HepG2 (cell line): ENCODE measurements around the gene CAMK1D. TPM values are rescaled to one million over a fixed set of nuclear protein-coding genes. Genes with fewer than 3 reads are reported as not detected.

ENCODE experiments used
- ATAC-seq: fragments of 200-7000 bp; cut with Tn5 transposase; 3 replicates; pipeline ENCODE4 v1.9.1; 2020; ENCODE audit warnings: mild to moderate bottlenecking, moderate library complexity
- BruUV-seq: library from RNA; stranded (reverse); fragments of 400-500 nt; replicated peaks from 2 replicates; lab custom pipeline; 2021; lab: Mats Ljungman, UMichigan
- CTCF ChIA-PET: fragments of 300-600 bp; formaldehyde crosslinking; extraction: SDS; loops from one replicate; lab custom pipeline; 2021; ENCODE audit warnings: low total read pairs, inconsistent platforms, low intra/inter-chr PET ratio; lab: Yijun Ruan, JAX
- POLR2A ChIA-PET: fragments of 350-600 bp; sonication (Branson Sonifier 250); formaldehyde crosslinking; loops from one replicate; lab custom pipeline; 2020; ENCODE audit warnings: antibody characterized with exemption, inconsistent platforms; lab: Yijun Ruan, JAX
- DNase-seq: peaks from one replicate; pipeline ENCODE4 v3.0.0-alpha.2; 2015; ENCODE audit warnings: low spot score
- FAIRE-seq: peaks from 3 replicates; lab custom pipeline; 2011; peaks lifted over from hg19 to GRCh38; lab: Jason Lieb, UNC
- H2AFZ ChIP-seq: one replicate; pipeline ENCODE4 v1.6.1; 2011; ENCODE audit warnings: low read length, inconsistent platforms
- H3K27ac ChIP-seq: fragments of 300-600 bp; 3 replicates; pipeline ENCODE4 v1.8.0; 2011; ENCODE audit warnings: mixed run types, mild to moderate bottlenecking, mixed read lengths, low read length, inconsistent platforms; ENCODE audit not compliant: insufficient read depth; ENCODE audit errors: extremely low read length
- H3K27me3 ChIP-seq, 2 experiments: fragments of 200-600 bp in 1 of 2; 2 replicates in 1 of 2; 3 replicates in 1 of 2; pipeline versions ENCODE4 v1.6.0 to v1.8.0; 2011; ENCODE audit warnings: low read length in 2 of 2, mild to moderate bottlenecking in 2 of 2, moderate library complexity in 2 of 2, inconsistent platforms in 1 of 2; ENCODE audit not compliant: insufficient read depth in 2 of 2, control insufficient read depth in 1 of 2
- H3K36me3 ChIP-seq, 2 experiments: fragments of 200-600 bp in 1 of 2; replicated peaks in 1 of 2; 2 replicates in 1 of 2; 3 replicates in 1 of 2; pipeline versions ENCODE4 v1.5.1 to v1.8.0; 2011; ENCODE audit warnings: low read length in 2 of 2, inconsistent platforms in 1 of 2; ENCODE audit not compliant: insufficient read depth in 2 of 2, control insufficient read depth in 1 of 2
- H3K4me1 ChIP-seq: 2 replicates; pipeline ENCODE4 v1.5.1; 2012; ENCODE audit warnings: low read length, inconsistent platforms; ENCODE audit not compliant: insufficient read depth
- H3K4me2 ChIP-seq: 2 replicates; pipeline ENCODE4 v1.6.0; 2011; ENCODE audit warnings: low read depth, low read length, inconsistent platforms
- H3K4me3 ChIP-seq, 3 experiments: fragments of 200-600 bp in 1 of 3; sonication (generic), shearing (Covaris generic) in 1 of 3; replicated peaks in 1 of 3; 2 replicates each; pipeline ENCODE4 v1.5.1; 2011 to 2016; ENCODE audit warnings: low read length in 3 of 3, inconsistent platforms in 2 of 3, low read depth in 2 of 3, mild to moderate bottlenecking in 2 of 3, control low read depth in 1 of 3, mixed read lengths in 1 of 3; ENCODE audit not compliant: insufficient read depth in 1 of 3
- H3K79me2 ChIP-seq: one replicate; pipeline ENCODE4 v1.6.1; 2011; ENCODE audit warnings: low read length, inconsistent platforms; ENCODE audit not compliant: insufficient read depth
- H3K9ac ChIP-seq: 2 replicates; pipeline ENCODE4 v1.6.0; 2011; ENCODE audit warnings: mild to moderate bottlenecking, low read depth, low read length, inconsistent platforms; ENCODE audit not compliant: insufficient read depth
- H3K9me3 ChIP-seq: 2 replicates; pipeline ENCODE4 v1.5.1; 2012; ENCODE audit warnings: mild to moderate bottlenecking, low read length
- H4K20me1 ChIP-seq: 2 replicates; pipeline ENCODE4 v1.6.0; 2011; ENCODE audit warnings: inconsistent platforms, mild to moderate bottlenecking, low read length, moderate library complexity; ENCODE audit not compliant: insufficient read depth
- GMEB1 ChIP-seq: sonication (generic); formaldehyde crosslinking; IDR thresholded peaks from 2 replicates; pipeline ENCODE4 v1.5.1; 2020; ENCODE audit warnings: missing genetic modification reagents, mild to moderate bottlenecking, borderline replicate concordance
- PHF21A ChIP-seq: sonication (generic); formaldehyde crosslinking; IDR thresholded peaks from 2 replicates; pipeline ENCODE4 v1.5.0; 2020; ENCODE audit warnings: mild to moderate bottlenecking, missing genetic modification reagents
- PRDM10 ChIP-seq: sonication (generic); formaldehyde crosslinking; IDR thresholded peaks from 2 replicates; pipeline ENCODE4 v1.4.0; 2020; ENCODE audit warnings: low read depth, missing genetic modification reagents
- ZBTB49 ChIP-seq: sonication (generic); formaldehyde crosslinking; IDR thresholded peaks from 2 replicates; pipeline ENCODE4 v1.4.0; 2020; ENCODE audit warnings: missing genetic modification reagents, borderline replicate concordance
- ZFP90 ChIP-seq: sonication (generic); formaldehyde crosslinking; IDR thresholded peaks from 2 replicates; pipeline ENCODE4 v1.8.0; 2022; ENCODE audit warnings: missing genetic modification reagents, mild to moderate bottlenecking, inconsistent platforms, borderline replicate concordance
- ZNF274 ChIP-seq: sonication (generic); formaldehyde crosslinking; IDR thresholded peaks from 2 replicates; pipeline ENCODE4 v1.5.1; 2020; ENCODE audit warnings: mild to moderate bottlenecking, missing genetic modification reagents
- ZNF512B ChIP-seq: sonication (generic); formaldehyde crosslinking; IDR thresholded peaks from 2 replicates; pipeline ENCODE4 v1.5.1; 2020; ENCODE audit warnings: missing genetic modification reagents, mild to moderate bottlenecking, borderline replicate concordance
- ZSCAN25 ChIP-seq: sonication (generic); formaldehyde crosslinking; IDR thresholded peaks from 2 replicates; pipeline ENCODE4 v1.8.0; 2022; ENCODE audit warnings: mild to moderate bottlenecking, missing genetic modification reagents
- ZSCAN5A ChIP-seq: sonication (generic); formaldehyde crosslinking; IDR thresholded peaks from 2 replicates; pipeline ENCODE4 v1.8.0; 2022; ENCODE audit warnings: mild to moderate bottlenecking, missing genetic modification reagents, borderline replicate concordance
- whole genome bisulfite sequencing: methylation state at CpG from one replicate; pipeline ENCODE4 v1.1.6; 2017; ENCODE audit warnings: low lambda C conversion rate; 5-methylcytosine and 5-hydroxymethylcytosine counted together
- in situ Hi-C: cut with HindIII; loops from 2 replicates; pipeline ENCODE4 v1.10.0; 2017; ENCODE audit warnings: low pct_unique_long_range_greater_than_20kb; ENCODE audit not compliant: extremely low pct_ligation_motif_present
- intact Hi-C: fragments of 100-400 bp; cut with micrococcal nuclease; formaldehyde crosslinking; loops from one replicate; pipeline ENCODE4 v1.10.0; 2022; ENCODE audit not compliant: unreplicated experiment
- polyA plus RNA-seq, 8 experiments: library from polyadenylated mRNA; depleted of rRNA in 3 of 8; stranded (reverse) in 7 of 8; unstranded in 1 of 8; fragments of >200 nt; fragmentation: Illumina TruSeq in 4 of 8; extraction: Trizol in 4 of 8; gene quantifications; 2 replicates each; pipeline versions ENCODE4 v1.2.1 to v1.2.3, GENCODE V29; 2011 to 2016; ENCODE audit warnings: low read depth in 4 of 8, missing spikeins in 1 of 8, mixed read lengths in 1 of 8; ENCODE audit not compliant: insufficient read depth in 1 of 8
- total RNA-seq, 5 experiments: library from RNA; depleted of rRNA; stranded (reverse); fragments of >200 nt; fragmentation: Illumina TruSeq; extraction: Trizol; gene quantifications; 2 replicates each; pipeline ENCODE4 v1.2.3, GENCODE V29; 2016; ENCODE audit warnings: low read depth in 1 of 5

Gene CAMK1D
- total and polyA plus RNA-seq, 2 of the 13 experiments (the other 11 are each of a cell fraction or from before 2014, with no cell fraction given), result under 0.01 TPM; not detected in 1

- H3K4me2 ChIP-seq, result no peak overlapping the region
- no peaks in the 10 kb centered on the region; a peak in 1 of 5 replicates for H3K27me3 ChIP-seq
- TF ChIP-seq ZBTB49 (CRISPR knock-in tag), result no peak
- TF ChIP-seq GMEB1, result no peak
- no peak for TF ChIP-seq ZSCAN5A (CRISPR knock-in tag)
- no peak for TF ChIP-seq ZFP90 (CRISPR knock-in tag)
- TF ChIP-seq PRDM10 (CRISPR knock-in tag), result no peak
- no peak for TF ChIP-seq PHF21A (CRISPR knock-in tag)
- no peak for TF ChIP-seq ZNF512B (CRISPR knock-in tag)
- TF ChIP-seq ZNF274 (CRISPR knock-in tag), result no peak
- 0 out of 2 replicates have a peak, but pooled peaks have one; percentile 41 for TF ChIP-seq ZSCAN25 (CRISPR knock-in tag)
- TF ChIP-seq, all 625 proteins: peak for 1
- intact Hi-C loops, result no loop called here
- ATAC-seq, result no peak
- in situ Hi-C loops, result loop anchor here (10.0 kb wide), 1 partner anchor 355 kb away; no protein-coding TSS in a partner anchor
- Histone ChIP-seq H3K9ac (no peak overlapping the region), H3K4me3 (no peak overlapping the region), H3K27ac (no peak overlapping the region), H2AFZ (no peak overlapping the region), H3K9me3 (no peaks in the 10 kb centered on the region), H3K4me1 (peaks cover 11% of the 10 kb centered on the region), H3K79me2 (no peaks in the 10 kb centered on the region), H3K36me3 (no peaks in the 10 kb centered on the region), H4K20me1 (no peaks in the 10 kb centered on the region)
- ChIA-PET CTCF (no interaction called here), POLR2A (no interaction called here)
- no peak for FAIRE-seq
- no TSS peak for BruUV-seq
- no peak for DNase-seq
- 54% methylated on average over 2 of the region's 2 CpGs for WGBS
Observed at GRCh38 chr10:12719365-12719764, 370.0 kb downstream of the CAMK1D start.
